ENCODE results near the gene OR2T35.

- TF ChIP-seq CTCF (IDR thresholded peaks at IDR 0.05; ENCODE audit: poor library complexity) (no peak), EZH2 (IDR thresholded peaks at IDR 0.05; ENCODE audit: borderline replicate concordance) (no peak), EZH2phosphoT487 (IDR thresholded peaks at IDR 0.05; ENCODE audit: low read depth, severe bottlenecking, unreplicated experiment) (no peak)
These were observed 23.3 kb downstream of the OR2T35 start for GRCh38 chr1:248621770-248622169.
